GM12872 (cell line): ENCODE data around the gene LRTM1.

Experiments
- CTCF ChIP-seq: IDR thresholded peaks from 3 replicates; pipeline ENCODE4 v1.5.1; 2011; ENCODE audit warnings: low read depth, mild to moderate bottlenecking, low read length, moderate library complexity; ENCODE audit not compliant: insufficient read depth

The LRTM1 gene

GRCh38 chr3:54876694-54877093 is 51.2 kb downstream of the LRTM1 start:
- TF ChIP-seq CTCF = no peak

GRCh38 chr3:54875596-54876268 is 52.1 kb downstream of the LRTM1 start:
- TF ChIP-seq CTCF = no peak

GRCh38 chr3:54874816-54875556 is 52.9 kb downstream of the LRTM1 start:
- no peak for TF ChIP-seq CTCF

- TF ChIP-seq CTCF = no peak
These were observed 54.5 kb downstream of the LRTM1 start for GRCh38 chr3:54873059-54874010.

GRCh38 chr3:54871867-54872266 is 56.0 kb downstream of the LRTM1 start:
- TF ChIP-seq CTCF = no peak

- TF ChIP-seq CTCF = 0 out of 3 replicates have a peak, but pooled peaks have one; percentile 8
These were observed 57.4 kb downstream of the LRTM1 start for GRCh38 chr3:54870423-54870822.
